PC-9 (cell line): ENCODE data around the gene TEDC2.

Experiments used
- CTCF ChIP-seq: fragments of 200-600 bp; sonication (generic); conservative IDR thresholded peaks from 2 replicates; pipeline ENCODE4 v1.6.1; 2017; ENCODE audit warnings: mixed run types, antibody characterized with exemption, mild to moderate bottlenecking, moderate library complexity
- EZH2 ChIP-seq: fragments of 200-600 bp; sonication (generic); IDR thresholded peaks from 2 replicates; pipeline ENCODE4 v1.8.0; 2017; ENCODE audit warnings: antibody characterized with exemption, low read depth

GRCh38 chr16:2436110-2436509, 23.8 kb upstream of the TEDC2 start:
- TF ChIP-seq CTCF, result no peak
- no peak for TF ChIP-seq EZH2
